Embryonic facial prominence (tissue), 1 donor: Measurements from ENCODE around the gene CKAP2L.
"Not testable (repeated sequence)": the region's sequence is repeated elsewhere in the genome, so short reads cannot be mapped to it uniquely, and the experiment has no call there.

Source experiments
- DNase-seq: peaks from one replicate; pipeline ENCODE4 v3.0.0-alpha.2; 2016; ENCODE audit errors: extremely low spot score

The CKAP2L gene

DNA sequence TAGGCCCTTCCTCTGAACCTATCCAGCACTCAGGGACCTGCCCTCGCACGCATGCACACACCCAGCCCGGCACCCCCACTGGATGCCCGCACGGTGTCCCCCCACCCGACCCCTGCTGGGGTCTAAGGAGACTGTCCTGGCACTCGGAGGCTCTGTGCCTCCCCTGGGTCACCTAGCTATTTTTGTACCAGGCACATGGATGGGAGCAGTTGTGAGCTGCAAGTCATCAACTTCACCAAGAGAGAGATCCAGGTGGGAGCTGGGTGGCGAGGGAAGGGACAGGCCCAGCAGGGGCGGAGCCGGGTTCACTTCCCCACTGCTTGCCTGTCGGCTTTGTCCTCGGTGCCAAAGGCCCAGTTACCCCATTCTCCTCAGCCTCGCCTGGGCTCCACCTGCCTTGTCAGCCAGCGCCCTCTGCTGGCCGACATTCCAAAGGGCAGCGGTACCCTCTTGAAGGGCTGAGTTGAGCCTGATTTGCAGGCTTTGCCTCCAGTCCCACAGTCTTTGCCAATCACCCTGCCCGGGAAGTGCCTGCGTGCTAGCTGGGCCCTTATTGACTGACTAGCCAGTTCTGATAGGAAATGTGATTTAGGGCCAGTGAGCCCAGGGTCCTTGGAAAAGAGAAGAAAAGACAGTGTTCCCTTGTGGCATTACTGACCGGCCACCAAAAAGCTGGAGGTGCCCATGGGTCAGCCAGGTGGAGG lies 37.8 kb downstream of the CKAP2L start:
- peak; percentile 62 for DNase-seq

DNA sequence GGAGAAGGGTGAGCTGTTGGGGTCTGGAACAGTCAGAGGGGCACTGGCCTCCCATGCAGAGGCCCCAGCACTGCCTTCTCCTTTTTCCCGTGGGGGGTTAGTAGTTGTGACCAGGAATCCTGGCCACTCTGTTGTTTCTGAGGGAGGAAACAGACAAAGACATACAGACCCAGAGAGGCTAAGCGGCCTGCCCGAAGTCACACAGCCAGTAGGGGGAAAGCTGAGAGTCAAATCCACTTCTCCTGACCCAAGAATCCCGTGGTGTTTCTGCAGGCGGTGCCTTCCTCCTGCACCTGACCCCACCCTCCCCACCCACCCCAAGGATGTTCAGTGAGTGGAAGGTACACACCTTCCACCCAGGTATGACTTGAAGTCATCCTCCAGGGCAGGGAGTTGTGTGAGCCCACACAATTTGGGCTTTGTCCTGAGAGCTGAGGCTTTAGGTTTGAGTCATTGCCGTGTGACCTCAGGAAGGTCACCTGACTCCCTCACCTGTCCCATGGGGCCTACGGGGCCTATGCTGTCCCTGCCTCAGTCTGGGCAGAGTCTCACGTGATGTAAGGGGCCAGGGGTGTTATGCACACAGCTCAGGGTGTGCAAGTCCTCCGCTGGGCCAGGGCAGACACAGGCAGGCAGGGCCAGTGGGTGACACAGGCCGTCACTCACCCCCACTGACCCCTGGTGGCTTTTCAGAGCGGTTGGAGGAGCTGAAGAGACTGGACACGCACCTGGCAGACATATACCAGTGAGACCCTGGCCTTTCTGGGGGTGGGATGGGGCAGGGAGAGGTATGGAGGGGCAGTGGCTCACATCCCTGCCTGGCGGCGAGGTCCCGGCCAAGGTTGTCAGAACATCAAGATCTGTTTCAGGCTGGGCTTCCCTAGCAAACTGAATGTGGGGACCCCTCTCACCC lies 38.6 kb downstream of the CKAP2L start:
- DNase-seq = no peak

- no peak for DNase-seq
These were observed 39.6 kb downstream of the CKAP2L start for GRCh38 chr2:112724591-112725525.

- no peak for DNase-seq
These were observed 40.4 kb downstream of the CKAP2L start for GRCh38 chr2:112723995-112724394.

DNA sequence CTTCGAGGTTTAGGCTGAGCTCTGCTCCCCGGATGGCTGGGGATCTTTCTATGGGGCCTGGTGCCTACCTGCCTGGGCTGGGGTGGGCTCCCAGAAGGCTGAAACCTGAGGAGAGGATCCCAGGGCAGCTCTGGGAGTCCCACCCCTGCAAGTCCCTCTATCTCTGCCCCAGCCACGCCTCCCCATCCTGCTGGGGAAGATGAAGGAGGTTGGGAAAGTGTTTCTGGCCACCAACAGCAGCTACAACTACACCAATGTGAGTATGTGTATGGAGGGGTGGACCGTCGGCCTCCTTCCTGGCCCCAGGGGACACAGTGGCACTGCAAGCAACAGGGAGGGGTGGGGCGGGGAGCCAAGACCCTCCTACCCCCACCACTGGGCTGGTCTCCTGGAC lies 40.9 kb downstream of the CKAP2L start:
- DNase-seq = no peak

DNA sequence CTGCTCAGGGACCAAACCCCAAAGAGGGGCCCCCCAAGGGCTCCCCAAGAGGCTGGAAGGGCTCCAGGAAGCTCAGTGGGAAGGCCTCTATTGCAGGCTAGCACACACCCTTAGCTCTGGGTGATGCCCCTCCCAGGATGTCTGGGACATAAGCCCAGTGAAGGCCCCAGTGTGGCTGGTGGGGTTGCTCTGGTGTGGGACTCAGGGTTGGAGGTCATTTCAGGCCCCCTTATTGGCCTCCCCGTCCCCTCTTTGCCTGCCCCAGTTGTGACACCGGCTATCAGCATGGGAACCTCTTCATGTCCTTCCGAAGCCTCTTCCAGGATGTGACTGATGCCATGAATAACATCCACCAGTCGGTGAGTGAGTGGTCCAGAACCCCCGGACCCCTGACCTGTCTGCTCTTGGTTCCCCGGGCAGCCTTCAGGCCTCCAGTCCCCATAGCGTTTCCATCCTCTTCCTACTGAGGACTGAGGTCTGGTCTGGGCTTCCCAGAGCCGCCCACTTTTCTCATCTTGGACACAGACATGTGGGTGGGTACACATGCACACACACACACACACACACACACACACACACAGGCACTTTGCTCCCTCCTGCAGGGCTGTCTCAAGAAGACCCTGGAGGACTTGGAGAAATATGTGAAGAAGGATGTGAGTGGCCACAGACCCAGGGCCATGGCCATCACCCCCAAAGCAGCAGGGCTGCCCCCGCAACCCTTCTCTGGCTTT lies 41.4 kb downstream of the CKAP2L start:
- no peak for DNase-seq

- no peak for DNase-seq
These were observed 42.4 kb downstream of the CKAP2L start for GRCh38 chr2:112721819-112722522.

DNA sequence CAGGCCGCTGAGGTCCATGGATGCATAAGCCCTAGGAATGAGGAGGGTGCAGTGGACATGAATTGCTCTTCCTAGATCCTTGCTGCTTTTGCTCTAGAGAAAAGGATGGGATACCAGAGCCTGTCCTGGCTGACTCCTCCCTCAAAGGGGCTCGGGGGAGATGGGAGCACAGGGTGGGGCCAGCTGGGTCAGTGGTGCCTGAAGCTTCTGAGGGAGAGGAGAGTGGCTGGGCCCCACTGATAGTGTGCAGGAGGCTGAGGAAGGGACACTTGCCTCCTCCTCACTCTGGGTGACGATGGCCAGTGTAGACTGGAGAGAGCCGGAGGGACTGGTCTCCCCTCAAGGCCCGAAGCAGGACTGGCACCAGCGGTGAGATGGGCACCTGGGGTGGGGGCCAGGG lies 43.6 kb downstream of the CKAP2L start, which contains the start of gene NT5DC4:
Gene NT5DC4, plus strand, starts transcription at position 236 of the 400 bp plus-strand sequence. Its CDS starts 60 bp downstream, at position 296.
- DNase-seq = no peak

DNA sequence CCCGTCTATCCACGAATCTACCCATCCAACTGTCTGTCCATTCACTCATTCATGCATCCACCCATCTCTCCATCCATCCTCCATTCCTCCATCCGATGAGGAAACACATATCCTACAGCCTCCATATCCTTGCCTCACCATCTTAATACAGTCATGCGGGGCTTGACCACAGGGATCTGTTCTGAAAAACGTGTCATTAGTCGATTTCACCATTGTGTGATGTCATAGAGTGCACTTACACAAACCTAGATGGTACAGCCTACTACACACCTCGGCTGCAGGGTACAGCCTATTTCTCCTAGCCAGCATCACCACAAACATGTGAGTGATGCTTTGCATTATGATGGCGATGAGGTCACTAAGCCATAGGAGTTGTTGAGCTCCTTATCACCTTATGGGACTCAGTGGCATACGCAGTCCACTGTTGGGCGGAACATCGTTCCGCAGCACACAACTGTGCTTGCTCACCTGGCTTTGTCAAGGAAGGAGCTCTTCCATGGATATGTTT lies 45.5 kb downstream of the CKAP2L start:
- DNase-seq = no peak

DNA sequence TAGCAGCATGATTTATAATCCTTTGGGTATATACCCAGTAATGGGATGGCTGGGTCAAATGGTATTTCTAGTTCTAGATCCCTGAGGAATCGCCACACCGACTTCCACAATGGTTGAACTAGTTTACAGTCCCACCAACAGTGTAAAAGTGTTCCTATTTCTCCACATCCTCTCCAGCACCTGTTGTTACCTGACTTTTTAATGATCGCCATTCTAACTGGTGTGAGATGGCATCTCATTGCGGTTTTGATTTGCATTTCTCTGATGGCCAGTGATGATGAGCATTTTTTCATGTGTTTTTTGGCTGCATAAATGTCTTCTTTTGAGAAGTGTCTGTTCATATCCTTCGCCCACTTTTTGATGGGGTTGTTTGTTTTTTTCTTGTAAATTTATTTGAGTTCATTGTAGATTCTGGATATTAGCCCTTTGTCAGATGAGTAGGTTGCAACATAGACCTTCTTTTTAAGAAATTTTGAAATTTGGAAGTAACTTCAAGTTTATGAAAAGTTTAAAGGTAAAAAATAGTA lies 47.5 kb downstream of the CKAP2L start:
- not testable (repeated sequence) for DNase-seq

DNA sequence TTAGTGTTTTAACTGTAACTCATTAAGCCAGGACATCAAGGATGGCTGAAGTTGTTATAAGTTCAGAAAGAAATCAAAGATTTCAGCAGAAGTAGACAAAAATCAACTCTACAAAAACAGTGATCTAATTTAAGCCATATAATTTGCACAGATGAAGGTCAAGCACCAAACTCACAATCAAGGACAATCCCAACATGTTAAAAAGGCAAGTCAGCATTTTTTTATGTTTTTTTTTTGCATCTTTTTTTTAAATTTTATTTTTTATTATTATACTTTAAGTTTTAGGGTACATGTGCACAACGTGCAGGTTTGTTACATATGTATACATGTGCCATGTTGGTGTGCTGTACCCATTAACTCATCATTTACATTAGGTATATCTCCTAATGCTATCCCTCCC lies 48.3 kb downstream of the CKAP2L start:
- not testable (repeated sequence) for DNase-seq

- DNase-seq = no peak
These were observed 49.4 kb downstream of the CKAP2L start for GRCh38 chr2:112714836-112715631.

GRCh38 chr2:112714331-112714730 lies 50.1 kb downstream of the CKAP2L start:
- no peak for DNase-seq

- DNase-seq = no peak
These were observed 50.5 kb downstream of the CKAP2L start for GRCh38 chr2:112713926-112714325.

DNA sequence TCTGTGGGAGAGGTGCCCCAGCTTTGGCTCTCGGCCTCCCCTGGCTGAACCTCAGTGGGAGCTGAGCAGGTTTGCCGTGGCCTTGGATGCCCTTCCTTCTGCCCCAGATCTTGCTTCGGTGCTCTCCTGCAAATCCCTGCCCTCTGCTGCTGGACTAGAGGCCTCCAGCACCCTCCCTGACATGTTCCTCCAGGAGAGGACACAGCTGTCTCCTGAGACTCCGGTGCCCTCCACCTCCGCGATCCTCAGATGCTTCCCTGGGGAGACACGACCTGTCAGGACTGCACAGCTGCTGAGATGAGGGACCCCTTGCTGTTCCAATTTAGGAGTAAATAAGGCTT lies 50.9 kb downstream of the CKAP2L start:
- no peak for DNase-seq

DNA sequence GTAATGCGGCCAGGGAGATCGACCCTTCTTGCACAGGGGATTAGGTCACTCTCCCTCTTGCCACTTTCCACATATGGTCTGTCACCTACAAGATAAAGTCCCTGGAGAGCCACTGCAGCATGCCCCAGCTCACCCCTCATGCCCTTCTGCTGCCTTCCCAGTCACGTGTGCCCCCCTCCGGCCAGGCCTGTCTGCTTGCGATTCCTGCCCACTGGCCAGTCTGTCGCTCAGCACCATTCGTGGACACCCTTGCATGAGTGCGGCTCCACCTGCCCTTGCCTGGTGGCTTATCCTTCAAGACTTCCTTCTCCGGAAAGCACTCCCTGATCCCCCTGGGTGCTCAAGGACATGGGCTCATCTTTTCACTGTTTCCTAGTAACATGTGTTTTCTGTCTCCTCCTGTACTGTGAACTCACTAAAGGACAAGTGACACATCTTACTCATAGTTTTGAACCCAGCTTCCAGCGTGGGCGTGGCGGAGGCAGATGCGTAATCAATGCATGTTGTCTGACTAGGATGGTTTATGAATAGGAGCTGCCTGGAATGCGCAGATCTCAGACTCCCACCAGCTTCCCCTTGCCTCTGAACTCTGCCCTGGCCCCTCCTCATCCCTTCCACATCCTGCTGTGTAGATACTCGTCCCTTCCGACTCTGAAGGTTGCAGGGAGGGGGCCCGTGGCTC lies 51.4 kb downstream of the CKAP2L start:
- DNase-seq = no peak

DNA sequence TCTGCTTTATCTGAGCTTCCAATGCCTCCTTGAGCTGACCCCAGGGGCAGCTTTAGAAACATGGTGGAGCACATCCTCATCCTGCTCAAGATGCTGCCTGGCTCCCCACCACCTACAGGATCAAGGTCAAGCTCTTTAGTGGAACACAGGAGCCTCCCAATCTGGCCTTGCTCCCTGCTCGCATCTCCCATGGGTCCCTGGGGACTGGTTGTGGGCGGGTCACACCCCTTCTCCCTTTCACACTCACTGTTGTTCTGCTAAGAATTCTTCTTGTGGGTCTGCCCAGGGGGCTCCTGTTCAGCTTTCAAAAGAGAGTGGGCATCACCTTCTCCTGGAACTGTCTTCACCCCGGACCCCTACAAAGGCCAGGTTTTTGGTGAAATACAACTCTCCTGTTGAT lies 51.9 kb downstream of the CKAP2L start:
- DNase-seq = no peak

GRCh38 chr2:112710956-112711750 lies 53.3 kb downstream of the CKAP2L start:
- DNase-seq = no peak
